COLO829 (cell line): ENCODE measurements around the gene LEPR.

Experiments
- DNase-seq: peaks from one replicate; pipeline ENCODE4 v3.0.0; 2012; ENCODE audit warnings: low spot score

Gene LEPR

GRCh38 chr1:65412256-65412983 is 8.0 kb upstream of the LEPR start:
- no peak for DNase-seq

- no peak for DNase-seq
Measured at GRCh38 chr1:65412984-65413375, 7.5 kb upstream of the LEPR start.

- DNase-seq, result no peak
Measured at GRCh38 chr1:65414538-65414937, 5.9 kb upstream of the LEPR start.

- DNase-seq, result no peak
Measured at GRCh38 chr1:65416767-65417166, 3.7 kb upstream of the LEPR start.

- no peak for DNase-seq
Measured at GRCh38 chr1:65417729-65418128, 2.7 kb upstream of the LEPR start.

- no peak for DNase-seq
Measured at GRCh38 chr1:65418522-65419185, 1.8 kb upstream of the LEPR start.

GRCh38 chr1:65419681-65420589 is 533 bp upstream of the LEPR start:
- peak; percentile 98 for DNase-seq

- DNase-seq, result no peak
Measured at GRCh38 chr1:65421351-65422025, 1.0 kb downstream of the LEPR start.

- DNase-seq, result no peak
Measured at GRCh38 chr1:65422241-65423203, 2.1 kb downstream of the LEPR start.

GRCh38 chr1:65423884-65424572 is 3.6 kb downstream of the LEPR start:
- DNase-seq, result no peak

- DNase-seq, result no peak
Measured at GRCh38 chr1:65424573-65424889, 4.1 kb downstream of the LEPR start.

GRCh38 chr1:65425006-65425405 is 4.5 kb downstream of the LEPR start:
- DNase-seq, result no peak

- DNase-seq, result no peak
Measured at GRCh38 chr1:65425697-65426096, 5.2 kb downstream of the LEPR start.

GRCh38 chr1:65429078-65429477 is 8.6 kb downstream of the LEPR start:
- no peak for DNase-seq

GRCh38 chr1:65429806-65430205 is 9.3 kb downstream of the LEPR start:
- no peak for DNase-seq

GRCh38 chr1:65431111-65431705 is 10.7 kb downstream of the LEPR start:
- DNase-seq, result no peak

- DNase-seq, result no peak
Measured at GRCh38 chr1:65432918-65433317, 12.4 kb downstream of the LEPR start.

GRCh38 chr1:65434255-65434654 is 13.8 kb downstream of the LEPR start:
- no peak for DNase-seq

- DNase-seq, result no peak
Measured at GRCh38 chr1:65434760-65435159, 14.3 kb downstream of the LEPR start.

GRCh38 chr1:65435987-65436386 is 15.5 kb downstream of the LEPR start:
- no peak for DNase-seq
